Measurements from ENCODE around the gene MEGF11. TPM values are rescaled to one million over a fixed set of nuclear protein-coding genes. Genes with fewer than 3 reads are reported as not detected.

MEGF11 gene
- total RNA-seq (2014; rRNA removed; shearing (Covaris generic)): not detected in 2 replicates

- peak; percentile 17 for DNase-seq (ENCODE audit: low read depth)
These were observed at the start of gene MEGF11 for GRCh38 chr15:66253418-66254088. Gene MEGF11, minus strand, starts transcription at chr15:66253750. Its CDS starts 125,347 bp downstream, at chr15:66128403.

DNA sequence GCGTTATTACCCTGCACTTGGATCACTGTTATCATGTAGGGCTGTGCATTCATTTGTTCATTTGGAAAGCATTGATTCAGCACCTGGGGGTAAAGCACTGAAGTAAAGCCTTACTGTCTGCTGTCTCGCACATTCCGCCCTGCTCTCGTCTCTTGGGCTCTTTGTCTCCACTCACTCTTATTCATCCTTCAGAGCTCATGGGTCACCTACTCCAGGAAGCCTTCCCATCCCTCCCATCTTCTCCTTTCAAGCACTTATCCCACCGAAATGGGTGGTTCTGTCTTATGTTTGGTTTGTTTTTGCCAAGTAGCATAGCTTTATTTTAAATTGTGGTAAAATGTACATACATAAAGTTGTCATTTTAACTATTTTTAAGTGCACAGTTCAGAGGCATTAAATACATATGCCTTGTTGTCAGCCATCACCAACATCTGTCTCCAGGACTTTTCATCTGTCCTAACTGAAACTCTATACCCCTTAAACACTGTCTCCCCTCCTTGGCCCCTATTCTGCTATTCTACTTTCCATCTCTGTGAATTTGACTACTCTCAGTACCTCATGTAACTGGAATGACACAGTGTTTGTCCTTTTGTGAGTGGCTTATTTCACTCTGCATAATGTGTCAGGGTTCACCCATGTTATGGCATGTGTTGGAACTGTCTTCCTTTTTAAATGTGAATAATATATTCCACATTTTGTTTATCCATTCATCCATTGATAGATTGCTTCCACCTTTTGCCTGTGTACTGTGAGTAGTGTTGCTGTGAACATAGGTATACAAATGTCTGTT, 49.1 kb upstream of the MEGF11 start:
- no peak for DNase-seq (ENCODE audit: low read depth)

- no peak for DNase-seq (ENCODE audit: low read depth)
These were observed 45.3 kb upstream of the MEGF11 start for GRCh38 chr15:66298803-66299251.

GRCh38 chr15:66296186-66296585, 42.6 kb upstream of the MEGF11 start:
- no peak for DNase-seq (ENCODE audit: low read depth)

- DNase-seq (ENCODE audit: low read depth): no peak
These were observed 41.3 kb upstream of the MEGF11 start for GRCh38 chr15:66294932-66295235.

DNA sequence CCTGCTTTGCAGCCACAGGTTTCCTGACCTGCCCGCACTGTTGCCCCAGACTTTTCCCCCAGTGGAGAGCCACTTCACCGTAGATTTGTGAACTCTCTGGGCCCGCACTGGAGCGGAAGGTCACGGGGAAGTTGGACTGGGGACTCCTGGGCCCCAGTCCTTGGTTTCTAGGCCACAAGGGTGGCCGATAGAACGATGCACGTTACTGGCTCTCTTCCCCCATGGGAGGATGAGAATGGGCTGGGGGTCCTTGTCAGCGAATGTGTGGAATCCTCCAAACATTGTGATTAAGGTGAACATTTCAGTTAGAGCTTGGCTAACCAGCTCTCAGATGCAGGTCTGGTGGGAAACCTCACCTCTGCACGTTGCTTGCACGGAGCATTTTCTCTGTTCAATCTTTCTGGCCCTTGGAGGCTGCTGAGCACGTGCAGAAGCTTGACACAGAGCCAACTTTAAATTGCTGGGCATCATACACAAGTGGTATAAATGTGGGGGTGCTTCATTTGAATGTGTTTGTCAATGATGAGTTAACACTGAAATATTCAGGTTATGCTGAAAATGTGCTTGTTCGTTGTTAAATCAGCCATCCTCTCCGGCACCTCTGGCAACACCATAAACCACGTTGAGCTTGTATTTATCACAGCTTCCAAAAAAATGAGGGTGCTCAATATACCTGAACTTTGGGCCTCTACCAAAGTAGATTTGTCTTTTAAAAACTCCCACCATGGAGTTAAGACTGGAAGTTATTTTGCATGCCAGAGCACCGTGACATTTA, 40.8 kb upstream of the MEGF11 start:
- peak; percentile 59 for DNase-seq (ENCODE audit: low read depth)

DNA sequence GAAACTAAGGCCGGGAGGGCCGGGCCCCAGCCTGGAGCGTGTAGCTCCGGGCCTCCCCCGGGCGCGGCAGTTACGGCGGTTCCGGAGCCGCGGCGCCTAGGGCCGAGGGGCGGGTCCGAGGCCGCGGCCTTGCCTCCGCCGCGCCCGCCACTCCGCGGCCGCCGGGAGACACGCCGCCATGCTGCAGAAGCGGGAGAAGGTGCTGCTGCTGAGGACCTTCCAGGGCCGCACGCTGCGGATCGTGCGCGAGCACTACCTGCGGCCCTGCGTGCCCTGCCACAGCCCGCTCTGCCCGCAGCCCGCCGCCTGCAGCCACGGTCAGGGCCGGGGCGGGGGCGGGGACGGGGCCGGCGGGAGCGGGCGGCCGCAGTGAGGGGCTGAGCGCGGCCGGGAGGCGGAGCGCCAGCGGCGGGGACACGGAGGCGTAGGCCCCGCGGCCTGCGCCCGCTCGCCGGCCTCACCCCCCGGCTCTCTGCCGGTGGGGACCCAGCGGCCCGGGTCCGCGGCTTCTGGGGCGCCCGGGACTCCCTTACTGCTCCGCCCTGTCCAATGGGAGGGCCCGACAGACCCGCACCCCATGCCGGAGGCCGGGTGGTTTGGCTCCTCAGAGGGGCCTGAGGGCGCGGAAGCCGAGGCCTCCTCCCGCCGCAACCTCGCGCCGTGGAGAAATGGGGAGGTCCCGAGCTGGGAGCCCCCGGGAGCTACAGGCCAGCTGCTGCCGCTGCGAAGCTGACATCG, 40.0 kb upstream of the MEGF11 start, which contains the start of gene DIS3L:
TSS of gene DIS3L (plus strand) at position 150 of the 738 bp plus-strand sequence. CDS start at position 179, 29 bp downstream.
- peak; percentile 62 for DNase-seq (ENCODE audit: low read depth)

DNA sequence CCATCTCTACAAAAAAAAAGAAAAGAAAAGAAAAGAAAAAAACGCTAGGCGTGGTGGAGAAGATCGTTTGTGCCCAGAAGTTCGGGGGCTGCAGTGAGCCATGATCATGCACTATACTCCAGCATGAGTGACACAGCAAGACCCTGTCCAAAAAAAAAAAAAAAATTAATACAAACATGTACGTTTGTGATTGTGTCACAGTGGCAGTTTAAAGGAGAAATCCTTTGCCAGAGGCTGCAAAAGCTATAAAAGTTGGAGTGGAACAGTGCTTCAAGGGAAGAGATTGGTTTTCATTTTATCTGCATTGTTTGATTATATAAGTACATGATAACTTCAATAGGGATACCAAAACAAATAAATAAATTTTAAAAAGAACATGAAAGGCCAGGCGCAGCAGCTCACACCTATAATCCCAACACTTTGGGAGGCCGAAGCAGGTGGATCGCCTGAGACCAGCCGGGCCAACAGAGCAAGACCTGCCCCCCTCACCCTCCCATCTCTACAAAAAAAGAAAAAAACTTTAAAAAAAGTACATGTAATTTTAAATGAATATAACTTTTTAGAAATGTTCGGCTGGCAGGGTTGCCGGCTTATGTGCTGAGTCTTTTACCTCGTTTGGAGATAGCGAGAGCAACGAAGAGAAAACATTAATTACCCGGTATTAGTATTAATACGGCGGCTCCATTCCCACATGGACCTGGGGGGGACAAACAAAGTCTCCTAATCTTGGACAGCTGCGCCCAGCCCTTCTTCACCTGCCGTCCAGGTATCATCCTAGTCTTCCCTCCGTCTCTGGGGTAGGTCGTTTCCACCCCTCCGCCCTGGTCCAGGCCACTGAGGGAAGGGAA, 39.2 kb upstream of the MEGF11 start:
- DNase-seq (ENCODE audit: low read depth): no peak

DNA sequence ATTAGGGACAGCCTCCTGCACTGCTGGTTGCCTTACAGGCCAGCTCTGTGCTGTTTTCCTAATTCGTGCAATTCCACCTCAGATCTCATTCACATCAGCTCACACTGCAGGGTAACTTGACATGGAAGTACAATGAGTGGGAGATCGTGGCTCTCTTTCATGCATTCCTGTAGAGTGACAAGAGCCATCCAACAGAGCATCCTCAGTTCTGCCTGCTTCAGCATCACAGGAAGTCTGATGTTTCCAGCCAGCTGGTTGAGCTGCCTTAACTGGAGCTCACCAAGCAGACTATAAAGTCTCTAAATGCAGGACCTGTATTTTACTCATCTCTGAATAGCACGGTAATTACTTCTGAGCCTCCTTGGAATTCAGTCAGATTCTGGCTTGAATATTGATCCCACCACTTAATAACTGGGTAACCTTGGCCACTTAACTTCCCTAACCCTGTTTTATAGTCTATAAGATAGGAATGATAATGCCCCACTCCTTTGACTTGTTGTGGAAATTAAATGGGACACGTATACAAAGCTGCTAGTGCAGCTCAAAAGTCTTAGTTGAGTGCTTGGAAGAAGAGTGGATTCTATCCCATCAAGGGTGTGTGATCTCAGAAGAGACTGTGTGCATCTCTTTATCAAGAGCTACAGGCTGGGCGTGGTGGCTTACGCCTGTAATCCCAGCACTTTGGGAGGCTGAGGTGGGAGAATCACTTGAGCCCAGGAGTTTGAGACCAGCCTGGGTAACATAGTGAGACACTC, 38.4 kb upstream of the MEGF11 start:
- DNase-seq (ENCODE audit: low read depth): no peak

GRCh38 chr15:66290518-66290917, 37.0 kb upstream of the MEGF11 start:
- DNase-seq (ENCODE audit: low read depth): no peak

GRCh38 chr15:66290007-66290406, 36.5 kb upstream of the MEGF11 start:
- no peak for DNase-seq (ENCODE audit: low read depth)

GRCh38 chr15:66288551-66289185, 35.1 kb upstream of the MEGF11 start:
- DNase-seq (ENCODE audit: low read depth): no peak

DNA sequence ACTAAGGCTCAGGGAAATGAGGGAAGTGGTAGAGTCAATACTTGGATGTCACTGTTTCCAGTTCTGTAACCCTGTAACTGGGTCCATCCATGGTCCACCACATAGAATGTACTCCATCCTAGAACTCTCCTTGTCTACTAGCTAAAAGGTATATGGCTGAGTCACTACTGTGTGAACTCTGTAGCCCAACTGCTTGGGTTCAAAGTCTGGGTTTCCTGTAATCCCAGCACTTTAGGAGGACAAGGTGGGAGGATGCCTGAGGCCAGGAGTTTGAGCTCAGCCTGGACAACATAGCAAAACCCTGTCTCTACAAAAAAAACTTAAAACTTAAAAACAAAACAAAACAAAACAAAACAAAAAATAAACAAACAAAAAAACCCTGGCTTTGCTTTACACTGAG, 34.5 kb upstream of the MEGF11 start:
- DNase-seq (ENCODE audit: low read depth): no peak

DNA sequence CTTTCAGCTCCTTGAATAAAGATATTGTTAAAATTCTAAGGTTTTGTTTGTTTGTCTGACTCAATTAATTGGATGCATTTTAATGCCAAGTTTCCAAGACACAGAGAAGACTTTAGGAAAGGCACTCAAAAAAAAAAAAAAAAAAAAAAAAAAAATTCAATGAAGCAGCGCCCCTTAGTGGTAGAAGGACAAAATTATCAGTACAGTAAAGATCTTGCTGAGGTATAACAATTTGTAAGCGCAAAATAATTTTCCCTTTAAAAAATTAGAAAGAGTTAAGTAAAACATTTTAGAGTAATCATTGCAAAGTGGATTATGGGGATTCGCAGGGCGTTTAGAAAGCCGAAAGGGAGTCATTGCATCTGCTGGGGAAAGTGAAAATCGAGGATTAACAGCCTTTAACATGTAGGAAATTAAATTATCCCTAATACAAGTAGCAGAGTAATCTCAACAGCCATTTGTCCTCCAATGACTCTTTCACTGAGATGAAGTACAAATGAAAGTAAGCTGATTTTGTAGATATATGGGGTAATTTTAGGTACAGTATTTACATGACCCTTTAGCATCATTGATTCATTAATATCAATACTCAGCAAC, 34.0 kb upstream of the MEGF11 start:
- peak; percentile 42 for DNase-seq (ENCODE audit: low read depth)

GRCh38 chr15:66285533-66286280, 32.2 kb upstream of the MEGF11 start:
- no peak for DNase-seq (ENCODE audit: low read depth)

DNA sequence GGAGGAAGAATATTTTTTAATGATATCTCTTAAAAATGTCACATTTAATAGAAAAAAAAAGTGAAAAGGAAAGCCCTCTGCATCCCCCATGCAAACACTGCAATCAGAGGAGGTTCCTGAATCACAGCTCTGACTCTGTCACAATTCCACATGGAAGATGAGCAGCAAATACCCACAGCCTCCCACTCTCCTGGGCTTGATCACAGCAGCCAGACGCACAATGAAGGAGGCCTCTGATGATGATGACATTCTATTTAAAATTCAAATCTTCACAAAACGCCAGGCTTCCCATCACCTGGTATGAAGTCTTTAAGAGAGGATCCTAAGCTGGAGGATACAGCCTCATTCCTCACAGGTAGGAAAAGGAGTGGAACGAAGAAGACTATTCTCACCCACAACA, 30.7 kb upstream of the MEGF11 start:
- no peak for DNase-seq (ENCODE audit: low read depth)

- DNase-seq (ENCODE audit: low read depth): no peak
These were observed 25.1 kb upstream of the MEGF11 start for GRCh38 chr15:66278671-66279070.

- DNase-seq (ENCODE audit: low read depth): no peak
These were observed 24.5 kb upstream of the MEGF11 start for GRCh38 chr15:66278056-66278455.
